Measurements from ENCODE around the gene RBPJL. TPM values are rescaled to one million over a fixed set of nuclear protein-coding genes. Genes with fewer than 3 reads are reported as not detected.
A peak's percentile ranks its signal among the peaks of the same experiment; 100 is the strongest.

Gene RBPJL
- total RNA-seq, 4 donors from 2014 or later = not detected

- intact Hi-C loops (cut with DNase I; ENCODE audit: low total_unique reads) (loop anchor here (10.0 kb wide), 1 partner anchor 239 kb away; no protein-coding TSS in a partner anchor), in situ Hi-C loops (cut with MboI; ENCODE audit: low pct_ligation_motif_present in 1 of 4, low pct_unique_long_range_greater_than_20kb in 1 of 4, low sequenced_read_pairs in 3 of 4) (loop anchor here in 2 of 4 donors (25.0 kb wide), 3 partner anchors 181 to 281 kb away; partner anchors contain the start of genes KCNS1 (in 1 of the 2), WFDC12 (in 1 of the 2) and WFDC5 (in 1 of the 2))
- Histone ChIP-seq H3K36me3 (no peaks in the 10 kb centered on the region), H3K4me1 (peaks cover 0 to 18% (median 10%) of the 10 kb centered on the region in 4 donors), H3K27ac (peak overlapping the region; percentile 36 to 65 (median 48)), H3K9me3 (no peaks in the 10 kb centered on the region), H3K27me3 (peaks cover 21% of the 10 kb centered on the region), H3K4me3 (peak overlapping the region; percentile 36 to 60 (median 50))
- 6 to 13% methylated on average over 9 to 63 of the region's 79 CpGs for WGBS, 2 donors (ENCODE audit: low coverage in 1 of 2)
- DNase-seq = peak; percentile 89
- TF ChIP-seq POLR2A (IDR thresholded peaks at IDR 0.05) = no peak
- no peak for TF ChIP-seq EP300 (IDR thresholded peaks at IDR 0.05; ENCODE audit: low read depth)
- peak in 1 of 3 donors; percentile 18 for TF ChIP-seq POLR2AphosphoS5 (IDR thresholded peaks at IDR 0.05)
- TF ChIP-seq, protein P1, sequence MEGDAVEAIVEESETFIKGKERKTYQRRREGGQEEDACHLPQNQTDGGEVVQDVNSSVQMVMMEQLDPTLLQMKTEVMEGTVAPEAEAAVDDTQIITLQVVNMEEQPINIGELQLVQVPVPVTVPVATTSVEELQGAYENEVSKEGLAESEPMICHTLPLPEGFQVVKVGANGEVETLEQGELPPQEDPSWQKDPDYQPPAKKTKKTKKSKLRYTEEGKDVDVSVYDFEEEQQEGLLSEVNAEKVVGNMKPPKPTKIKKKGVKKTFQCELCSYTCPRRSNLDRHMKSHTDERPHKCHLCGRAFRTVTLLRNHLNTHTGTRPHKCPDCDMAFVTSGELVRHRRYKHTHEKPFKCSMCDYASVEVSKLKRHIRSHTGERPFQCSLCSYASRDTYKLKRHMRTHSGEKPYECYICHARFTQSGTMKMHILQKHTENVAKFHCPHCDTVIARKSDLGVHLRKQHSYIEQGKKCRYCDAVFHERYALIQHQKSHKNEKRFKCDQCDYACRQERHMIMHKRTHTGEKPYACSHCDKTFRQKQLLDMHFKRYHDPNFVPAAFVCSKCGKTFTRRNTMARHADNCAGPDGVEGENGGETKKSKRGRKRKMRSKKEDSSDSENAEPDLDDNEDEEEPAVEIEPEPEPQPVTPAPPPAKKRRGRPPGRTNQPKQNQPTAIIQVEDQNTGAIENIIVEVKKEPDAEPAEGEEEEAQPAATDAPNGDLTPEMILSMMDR (IDR thresholded peaks at IDR 0.05) = peak; percentile 88 to 99 (median 97)
Measured at GRCh38 chr20:45293041-45294002, 13.3 kb upstream of the RBPJL start.

- Histone ChIP-seq H3K27me3 (peaks cover 21% of the 10 kb centered on the region), H3K27ac (no peak overlapping the region), H3K4me1 (peaks cover 0 to 18% (median 10%) of the 10 kb centered on the region in 4 donors), H3K9me3 (no peaks in the 10 kb centered on the region), H3K4me3 (peak overlapping the region in 2 of 4 donors; percentile 56 to 60), H3K36me3 (no peaks in the 10 kb centered on the region)
- in situ Hi-C loops (cut with MboI; ENCODE audit: low pct_ligation_motif_present in 1 of 4, low pct_unique_long_range_greater_than_20kb in 1 of 4, low sequenced_read_pairs in 3 of 4) (loop anchor here in 2 of 4 donors (25.0 kb wide), 3 partner anchors 182 to 282 kb away; partner anchors contain the start of genes KCNS1 (in 1 of the 2), WFDC12 (in 1 of the 2) and WFDC5 (in 1 of the 2)), intact Hi-C loops (cut with DNase I; ENCODE audit: low total_unique reads) (loop anchor here (10.0 kb wide), 1 partner anchor 239 kb away; no protein-coding TSS in a partner anchor)
- DNase-seq = no peak
- TF ChIP-seq, protein P1 (IDR thresholded peaks at IDR 0.05) = peak in 1 of 5 experiments; percentile 24
- TF ChIP-seq EP300 (IDR thresholded peaks at IDR 0.05; ENCODE audit: low read depth) = no peak
- WGBS, 2 donors (ENCODE audit: low coverage in 1 of 2) = 55 to 67% methylated on average over 4 to 5 of the region's 5 CpGs
Measured at GRCh38 chr20:45294003-45294368, 12.7 kb upstream of the RBPJL start.

GRCh38 chr20:45294659-45295058 lies 12.0 kb upstream of the RBPJL start:
- Histone ChIP-seq H3K9me3 (no peaks in the 10 kb centered on the region), H3K27ac (no peak overlapping the region), H3K4me3 (no peak overlapping the region), H3K36me3 (no peaks in the 10 kb centered on the region), H3K4me1 (peaks cover 0 to 18% (median 10%) of the 10 kb centered on the region in 4 donors), H3K27me3 (peaks cover 21% of the 10 kb centered on the region)
- no peak for TF ChIP-seq EP300 (IDR thresholded peaks at IDR 0.05; ENCODE audit: low read depth)
- TF ChIP-seq POLR2AphosphoS5 (IDR thresholded peaks at IDR 0.05) = no peak
- no peak for TF ChIP-seq POLR2A (IDR thresholded peaks at IDR 0.05)
- TF ChIP-seq, protein P1 (IDR thresholded peaks at IDR 0.05) = no peak
- DNase-seq = no peak
- in situ Hi-C loops (cut with MboI; ENCODE audit: low pct_ligation_motif_present in 1 of 4, low pct_unique_long_range_greater_than_20kb in 1 of 4, low sequenced_read_pairs in 3 of 4) (loop anchor here in 2 of 4 donors (25.0 kb wide), 3 partner anchors 182 to 282 kb away; partner anchors contain the start of genes KCNS1 (in 1 of the 2), WFDC12 (in 1 of the 2) and WFDC5 (in 1 of the 2)), intact Hi-C loops (cut with DNase I; ENCODE audit: low total_unique reads) (loop anchor here (10.0 kb wide), 1 partner anchor 240 kb away; no protein-coding TSS in a partner anchor)
- WGBS, 2 donors (ENCODE audit: low coverage in 1 of 2) = 80 to 91% methylated on average over 1 of the region's 1 CpG
